ENCODE data around the gene PAAF1. TPM values are rescaled to one million over a fixed set of nuclear protein-coding genes. Genes with fewer than 3 reads are reported as not detected.
"Not testable (repeated sequence)": the region's sequence is repeated elsewhere in the genome, so short reads cannot be mapped to it uniquely, and the experiment has no call there.

The PAAF1 gene
- total RNA-seq, 1 experiment from 2014 or later: 13.3 TPM

DNA sequence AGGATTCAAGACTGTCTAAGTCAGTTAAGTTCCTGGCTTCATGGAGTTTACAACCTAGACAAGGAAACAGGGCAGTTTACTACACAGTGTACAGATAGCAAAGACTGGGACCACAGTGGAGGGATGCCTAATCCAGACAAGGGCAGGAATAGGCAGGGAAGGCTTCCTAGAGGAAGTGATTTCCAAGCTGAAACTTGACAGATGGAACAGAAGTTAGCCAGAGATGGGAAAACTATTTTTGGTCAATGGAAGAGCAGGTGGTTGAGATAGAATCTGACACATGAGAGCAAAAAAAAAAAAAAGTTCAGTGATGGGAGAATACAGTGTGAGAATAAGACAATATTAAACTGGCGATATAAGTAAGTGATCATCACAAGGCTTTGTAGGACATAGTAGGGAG, 1.4 kb upstream of the PAAF1 start:
- intact Hi-C loops (cut with micrococcal nuclease): no loop called here
- H3K36me3 ChIP-seq (ENCODE audit: low read depth, low read length): peaks cover 28% of the 10 kb centered on the region; the same call in 1 of the 2 replicates
- no peaks in the 10 kb centered on the region for H4K20me1 ChIP-seq (ENCODE audit: low read length)
- H2AFZ ChIP-seq (ENCODE audit: low read length): no peak overlapping the region
- no peaks in the 10 kb centered on the region for H3K27me3 ChIP-seq (ENCODE audit: low read length)
- H3K4me1 ChIP-seq (ENCODE audit: insufficient read depth, low read length): peaks cover 19% of the 10 kb centered on the region
- H3K9ac ChIP-seq (ENCODE audit: low read length): peak overlapping the region; percentile 97
- H3K27ac ChIP-seq (ENCODE audit: low read length): peak overlapping the region; percentile 93; the same call in 1 of the 2 replicates
- DNase-seq (no peak), ATAC-seq (no peak)
- ChIA-PET POLR2A (ENCODE audit: unreplicated experiment) (no interaction called here), CTCF (no interaction called here)
- H3K4me3 ChIP-seq (ENCODE audit: low read length): peak overlapping the region; percentile 95
- H3K79me2 ChIP-seq (ENCODE audit: low read length): peaks cover 51% of the 10 kb centered on the region
- H3K9me3 ChIP-seq (ENCODE audit: low read length): no peaks in the 10 kb centered on the region
- TF ChIP-seq, protein P1, sequence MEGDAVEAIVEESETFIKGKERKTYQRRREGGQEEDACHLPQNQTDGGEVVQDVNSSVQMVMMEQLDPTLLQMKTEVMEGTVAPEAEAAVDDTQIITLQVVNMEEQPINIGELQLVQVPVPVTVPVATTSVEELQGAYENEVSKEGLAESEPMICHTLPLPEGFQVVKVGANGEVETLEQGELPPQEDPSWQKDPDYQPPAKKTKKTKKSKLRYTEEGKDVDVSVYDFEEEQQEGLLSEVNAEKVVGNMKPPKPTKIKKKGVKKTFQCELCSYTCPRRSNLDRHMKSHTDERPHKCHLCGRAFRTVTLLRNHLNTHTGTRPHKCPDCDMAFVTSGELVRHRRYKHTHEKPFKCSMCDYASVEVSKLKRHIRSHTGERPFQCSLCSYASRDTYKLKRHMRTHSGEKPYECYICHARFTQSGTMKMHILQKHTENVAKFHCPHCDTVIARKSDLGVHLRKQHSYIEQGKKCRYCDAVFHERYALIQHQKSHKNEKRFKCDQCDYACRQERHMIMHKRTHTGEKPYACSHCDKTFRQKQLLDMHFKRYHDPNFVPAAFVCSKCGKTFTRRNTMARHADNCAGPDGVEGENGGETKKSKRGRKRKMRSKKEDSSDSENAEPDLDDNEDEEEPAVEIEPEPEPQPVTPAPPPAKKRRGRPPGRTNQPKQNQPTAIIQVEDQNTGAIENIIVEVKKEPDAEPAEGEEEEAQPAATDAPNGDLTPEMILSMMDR (conservative IDR thresholded peaks at IDR 0.05; ENCODE audit: low read depth, low read length): no peak
- TF ChIP-seq EZH2 (IDR thresholded peaks at IDR 0.05; ENCODE audit: low read length, unreplicated experiment): no peak
- no peak for TF ChIP-seq EZH2phosphoT487 (IDR thresholded peaks at IDR 0.05; ENCODE audit: borderline replicate concordance, low read length)
- peak overlapping the region; percentile 97 for H3K4me2 ChIP-seq (ENCODE audit: low read length)
- BruUV-seq (replicated peaks): no TSS peak
- H3K9me2 ChIP-seq (replicated peaks; ENCODE audit: low read length): no peaks in the 10 kb centered on the region
- no peaks in the 10 kb centered on the region for H3F3A ChIP-seq (ENCODE audit: low read length, unreplicated experiment)

DNA sequence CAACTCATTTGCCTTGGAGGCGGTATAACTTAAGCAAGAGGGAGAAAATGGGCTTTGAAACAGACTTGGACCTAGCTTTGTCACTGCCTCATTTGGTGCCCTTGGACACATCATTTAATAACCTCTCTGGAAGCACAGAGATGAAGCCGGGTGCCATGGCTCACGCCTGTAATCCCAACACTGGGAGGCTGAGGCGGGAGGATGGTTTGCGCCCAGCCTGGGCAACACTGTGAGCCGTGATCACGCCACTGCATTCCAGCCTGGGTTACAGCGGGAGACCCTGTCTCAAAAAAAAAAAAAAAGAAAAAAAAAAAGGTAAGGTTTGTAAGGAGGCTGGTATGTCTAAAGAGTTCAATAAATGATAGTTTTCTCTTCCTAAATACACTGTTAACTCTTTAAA, 959 bp upstream of the PAAF1 start:
- no peaks in the 10 kb centered on the region for H3K27me3 ChIP-seq (ENCODE audit: low read length)
- no peaks in the 10 kb centered on the region for H3K9me3 ChIP-seq (ENCODE audit: low read length)
- H3K79me2 ChIP-seq (ENCODE audit: low read length): peaks cover 51% of the 10 kb centered on the region
- peak overlapping the region; percentile 97 for H3K4me2 ChIP-seq (ENCODE audit: low read length)
- BruUV-seq (replicated peaks): no TSS peak
- ATAC-seq (no peak), DNase-seq (peak; percentile 14)
- H3K9ac ChIP-seq (ENCODE audit: low read length): peak overlapping the region; percentile 97
- H3K36me3 ChIP-seq (ENCODE audit: low read depth, low read length): peaks cover 28% of the 10 kb centered on the region; the same call in 1 of the 2 replicates
- POLR2A ChIA-PET (ENCODE audit: unreplicated experiment): no interaction called here
- H3K9me2 ChIP-seq (replicated peaks; ENCODE audit: low read length): no peaks in the 10 kb centered on the region
- H3K27ac ChIP-seq (ENCODE audit: low read length): peak overlapping the region; percentile 93
- no peaks in the 10 kb centered on the region for H3F3A ChIP-seq (ENCODE audit: low read length, unreplicated experiment)
- peaks cover 19% of the 10 kb centered on the region for H3K4me1 ChIP-seq (ENCODE audit: insufficient read depth, low read length)
- intact Hi-C loops (cut with micrococcal nuclease): loop anchor here (2.0 kb wide), 1 partner anchor 97 kb away; no protein-coding TSS in a partner anchor
- CTCF ChIA-PET: no interaction called here
- H2AFZ ChIP-seq (ENCODE audit: low read length): peak overlapping the region; percentile 84
- no peaks in the 10 kb centered on the region for H4K20me1 ChIP-seq (ENCODE audit: low read length)
- no peak for TF ChIP-seq EZH2phosphoT487 (IDR thresholded peaks at IDR 0.05; ENCODE audit: borderline replicate concordance, low read length)
- TF ChIP-seq, protein P1 (conservative IDR thresholded peaks at IDR 0.05; ENCODE audit: low read depth, low read length): no peak
- no peak for TF ChIP-seq EZH2 (IDR thresholded peaks at IDR 0.05; ENCODE audit: low read length, unreplicated experiment)
- H3K4me3 ChIP-seq (ENCODE audit: low read length): peak overlapping the region; percentile 95

DNA sequence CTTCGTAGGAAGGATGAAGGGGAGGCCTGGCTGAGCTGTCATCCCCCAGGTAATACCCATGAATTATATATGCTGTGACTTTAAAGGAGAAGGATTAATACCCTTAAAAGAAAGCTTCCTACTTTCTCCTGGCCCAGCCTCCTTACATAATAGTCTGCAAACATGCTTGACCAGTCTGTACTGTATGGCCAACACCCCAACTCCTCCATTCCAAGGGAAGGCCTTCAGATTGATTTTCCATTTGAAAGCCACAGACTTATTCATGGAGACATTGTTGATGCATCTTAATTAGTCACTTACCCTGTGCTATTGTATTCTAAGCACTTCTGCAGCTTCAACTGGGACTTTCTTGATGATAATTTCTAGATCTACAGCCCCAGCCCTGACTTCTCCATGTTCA, 2.0 kb downstream of the PAAF1 start:
- POLR2A ChIA-PET (ENCODE audit: unreplicated experiment): no interaction called here
- Histone ChIP-seq H3K79me2 (ENCODE audit: low read length) (peaks cover 43% of the 10 kb centered on the region), H3K9me2 (replicated peaks; ENCODE audit: low read length) (no peaks in the 10 kb centered on the region), H3K27me3 (ENCODE audit: low read length) (no peaks in the 10 kb centered on the region), H3K4me1 (ENCODE audit: insufficient read depth, low read length) (peaks cover 19% of the 10 kb centered on the region), H3K9ac (ENCODE audit: low read length) (no peak overlapping the region), H3K4me2 (ENCODE audit: low read length) (no peak overlapping the region), H4K20me1 (ENCODE audit: low read length) (no peaks in the 10 kb centered on the region), H3F3A (ENCODE audit: low read length, unreplicated experiment) (no peaks in the 10 kb centered on the region), H3K27ac (ENCODE audit: low read length) (no peak overlapping the region), H3K9me3 (ENCODE audit: low read length) (no peaks in the 10 kb centered on the region), H3K36me3 (ENCODE audit: low read depth, low read length) (peaks cover 9% of the 10 kb centered on the region; the same call in 1 of the 2 replicates), H2AFZ (ENCODE audit: low read length) (no peak overlapping the region), H3K4me3 (ENCODE audit: low read length) (no peak overlapping the region)
- ATAC-seq (no peak), DNase-seq (no peak)
- intact Hi-C loops (cut with micrococcal nuclease): no loop called here
- CTCF ChIA-PET: no interaction called here
- BruUV-seq (replicated peaks): no TSS peak
- TF ChIP-seq, protein P1 (conservative IDR thresholded peaks at IDR 0.05; ENCODE audit: low read depth, low read length): no peak
- TF ChIP-seq EZH2 (IDR thresholded peaks at IDR 0.05; ENCODE audit: low read length, unreplicated experiment) (no peak), EZH2phosphoT487 (IDR thresholded peaks at IDR 0.05; ENCODE audit: borderline replicate concordance, low read length) (no peak)

DNA sequence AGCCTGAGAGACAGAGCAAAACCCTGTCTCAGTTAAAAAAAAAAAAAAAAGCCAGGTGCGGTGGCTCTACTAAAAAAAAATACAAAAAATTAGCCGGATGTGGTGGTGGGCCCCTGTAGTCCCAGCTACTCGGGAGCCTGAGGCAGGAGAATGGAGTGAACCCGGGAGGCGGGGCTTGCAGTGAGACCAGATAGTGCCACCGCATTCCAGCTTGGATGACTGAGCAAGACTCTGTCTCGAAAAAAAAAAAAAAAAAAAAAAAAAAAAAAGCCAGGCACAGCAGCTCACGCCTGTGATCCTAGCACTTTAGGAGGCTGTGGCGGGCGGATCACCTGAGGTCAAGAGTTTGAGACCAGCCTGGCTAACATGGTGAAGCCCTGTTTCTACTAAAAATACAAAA, 3.6 kb downstream of the PAAF1 start:
- POLR2A ChIA-PET (ENCODE audit: unreplicated experiment); H3K4me2 ChIP-seq (ENCODE audit: low read length); H3K36me3 ChIP-seq (ENCODE audit: low read depth, low read length); H3K9me2 ChIP-seq (replicated peaks; ENCODE audit: low read length); ATAC-seq; CTCF ChIA-PET; H3K27ac ChIP-seq (ENCODE audit: low read length); H3K4me3 ChIP-seq (ENCODE audit: low read length); intact Hi-C loops (cut with micrococcal nuclease); H3K9me3 ChIP-seq (ENCODE audit: low read length); DNase-seq; H3F3A ChIP-seq (ENCODE audit: low read length, unreplicated experiment); H2AFZ ChIP-seq (ENCODE audit: low read length); H3K9ac ChIP-seq (ENCODE audit: low read length); H3K27me3 ChIP-seq (ENCODE audit: low read length); H4K20me1 ChIP-seq (ENCODE audit: low read length); BruUV-seq (replicated peaks): not testable (repeated sequence)
- H3K79me2 ChIP-seq (ENCODE audit: low read length): peaks cover 26% of the 10 kb centered on the region
- peaks cover 11% of the 10 kb centered on the region for H3K4me1 ChIP-seq (ENCODE audit: insufficient read depth, low read length)
